PC-3 (cell line): ENCODE measurements around the gene NLGN4X.

Source experiments
- EZH2 ChIP-seq: fragments of 300-600 bp; sonication (generic); IDR thresholded peaks from one replicate; pipeline ENCODE4 v1.6.1; 2017; ENCODE audit warnings: antibody characterized with exemption, mild to moderate bottlenecking, low read length; ENCODE audit not compliant: unreplicated experiment
- TF ChIP-seq, protein P1 (sequence below): fragments of 300-600 bp; sonication (generic); conservative IDR thresholded peaks from 2 replicates; pipeline ENCODE4 v1.5.1; 2017; ENCODE audit warnings: antibody characterized with exemption, low read depth, mild to moderate bottlenecking, low read length

DNA sequence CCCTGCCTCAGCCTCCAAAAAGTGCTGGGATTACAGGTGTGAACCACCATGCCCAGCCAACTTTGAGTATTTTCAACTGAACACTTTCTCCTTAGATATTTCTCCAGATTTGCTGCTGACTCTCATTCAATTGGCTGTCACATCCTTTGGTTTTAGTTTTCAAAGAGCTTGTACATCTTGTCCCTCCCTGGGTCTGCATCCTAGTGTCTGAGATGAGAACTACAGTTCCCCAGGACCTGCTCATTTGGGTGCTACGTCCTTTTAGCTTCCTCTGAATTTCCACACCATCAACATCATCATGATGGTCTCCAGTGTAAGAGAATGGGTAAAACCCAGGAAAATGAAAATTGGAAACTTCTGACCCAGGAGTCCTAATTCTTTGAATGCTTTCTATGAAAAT lies 312.9 kb downstream of the NLGN4X start:
- TF ChIP-seq, protein P1, sequence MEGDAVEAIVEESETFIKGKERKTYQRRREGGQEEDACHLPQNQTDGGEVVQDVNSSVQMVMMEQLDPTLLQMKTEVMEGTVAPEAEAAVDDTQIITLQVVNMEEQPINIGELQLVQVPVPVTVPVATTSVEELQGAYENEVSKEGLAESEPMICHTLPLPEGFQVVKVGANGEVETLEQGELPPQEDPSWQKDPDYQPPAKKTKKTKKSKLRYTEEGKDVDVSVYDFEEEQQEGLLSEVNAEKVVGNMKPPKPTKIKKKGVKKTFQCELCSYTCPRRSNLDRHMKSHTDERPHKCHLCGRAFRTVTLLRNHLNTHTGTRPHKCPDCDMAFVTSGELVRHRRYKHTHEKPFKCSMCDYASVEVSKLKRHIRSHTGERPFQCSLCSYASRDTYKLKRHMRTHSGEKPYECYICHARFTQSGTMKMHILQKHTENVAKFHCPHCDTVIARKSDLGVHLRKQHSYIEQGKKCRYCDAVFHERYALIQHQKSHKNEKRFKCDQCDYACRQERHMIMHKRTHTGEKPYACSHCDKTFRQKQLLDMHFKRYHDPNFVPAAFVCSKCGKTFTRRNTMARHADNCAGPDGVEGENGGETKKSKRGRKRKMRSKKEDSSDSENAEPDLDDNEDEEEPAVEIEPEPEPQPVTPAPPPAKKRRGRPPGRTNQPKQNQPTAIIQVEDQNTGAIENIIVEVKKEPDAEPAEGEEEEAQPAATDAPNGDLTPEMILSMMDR, result no peak
- TF ChIP-seq EZH2, result no peak
